Upper lobe of left lung (tissue), 6 donors: ENCODE results near the gene RIN3. TPM values are rescaled to one million over a fixed set of nuclear protein-coding genes. Genes with fewer than 3 reads are reported as not detected.
A peak's percentile ranks its signal among the peaks of the same experiment; 100 is the strongest.

Source experiments
- ATAC-seq, 2 donors: fragments of 200-7000 bp; cut with Tn5 transposase; one replicate each; pipeline ENCODE4 v1.9.1; 2022; ENCODE audit warnings: mild to moderate bottlenecking in 2 of 2, moderate library complexity in 2 of 2; ENCODE audit not compliant: low FRiP score in 2 of 2
- DNase-seq, 2 donors: peaks; one replicate each; pipeline ENCODE4 v3.0.0-alpha.2; 2019 to 2020
- H3K27ac ChIP-seq, 4 donors: fragments of 200-600 bp; sonication (generic); one replicate each; pipeline ENCODE4 v1.5.1; 2016 to 2019
- H3K27me3 ChIP-seq, 4 donors: fragments of 200-600 bp; sonication (generic); one replicate each; pipeline ENCODE4 v1.5.1; 2017 to 2019
- H3K36me3 ChIP-seq, 4 donors: fragments of 200-600 bp; sonication (generic); one replicate each; pipeline ENCODE4 v1.5.1; 2016 to 2019
- H3K4me1 ChIP-seq, 4 donors: fragments of 200-600 bp; sonication (generic); one replicate each; pipeline ENCODE4 v1.5.1; 2018 to 2019
- H3K4me3 ChIP-seq, 4 donors: fragments of 200-600 bp; sonication (generic); one replicate each; pipeline ENCODE4 v1.5.1; 2017 to 2019; ENCODE audit warnings: mild to moderate bottlenecking in 2 of 4, moderate library complexity in 1 of 4
- H3K9me3 ChIP-seq, 4 donors: fragments of 200-600 bp; sonication (generic); one replicate each; pipeline ENCODE4 v1.5.1; 2018 to 2019
- EP300 ChIP-seq, 4 donors: sonication (generic); formaldehyde crosslinking; IDR thresholded peaks; one replicate each; pipeline ENCODE4 v1.5.1; 2017; ENCODE audit warnings: antibody characterized with exemption in 4 of 4, control low read depth in 2 of 4
- POLR2A ChIP-seq, 4 donors: fragments of 450-650 bp; IDR thresholded peaks; one replicate each; pipeline ENCODE4 v1.5.1; 2016 to 2017; ENCODE audit warnings: antibody characterized with exemption in 4 of 4, mild to moderate bottlenecking in 2 of 4
- POLR2AphosphoS5 ChIP-seq, 2 donors: sonication (generic); formaldehyde crosslinking; IDR thresholded peaks; one replicate each; pipeline ENCODE4 v1.5.1; 2017; ENCODE audit warnings: antibody characterized with exemption in 2 of 2
- WGBS, 2 donors: methylation state at CpG; one replicate each; pipeline ENCODE4 v1.1.5; 2017 to 2018; 5-methylcytosine and 5-hydroxymethylcytosine counted together
- total RNA-seq, 6 donors: library from RNA; depleted of rRNA in 4 of 6; stranded (reverse); fragments of >200 nt in 4 of 6; gene quantifications; one replicate each; pipeline versions ENCODE4 v1.1.0 to v1.2.1, GENCODE V29; 2016 to 2021
- TF ChIP-seq, protein P1 (sequence below), 6 experiments: fragments of 450-650 bp in 4 of 6; fragments of 200-600 bp in 2 of 6; sonication (generic) in 2 of 6; IDR thresholded peaks; one replicate each; pipeline ENCODE4 v1.5.1; 2016 to 2019; ENCODE audit warnings: antibody characterized with exemption in 6 of 6
- donor health status: DM: no; HTN: no; CAD: no; lungs with moderate emphysema.
- donor health status: DM: no; HTN: yes; CAD: no; lungs with severe emphysema.

RIN3 gene
- total RNA-seq, 6 donors from 2014 or later, result 19.0 to 88.0 (median 59.7) TPM

- no peaks in the 10 kb centered on the region for H3K9me3 ChIP-seq
- TF ChIP-seq EP300 (IDR thresholded peaks at IDR 0.05) (no peak), POLR2A (IDR thresholded peaks at IDR 0.05) (no peak), POLR2AphosphoS5 (IDR thresholded peaks at IDR 0.05) (no peak)
- TF ChIP-seq, protein P1, sequence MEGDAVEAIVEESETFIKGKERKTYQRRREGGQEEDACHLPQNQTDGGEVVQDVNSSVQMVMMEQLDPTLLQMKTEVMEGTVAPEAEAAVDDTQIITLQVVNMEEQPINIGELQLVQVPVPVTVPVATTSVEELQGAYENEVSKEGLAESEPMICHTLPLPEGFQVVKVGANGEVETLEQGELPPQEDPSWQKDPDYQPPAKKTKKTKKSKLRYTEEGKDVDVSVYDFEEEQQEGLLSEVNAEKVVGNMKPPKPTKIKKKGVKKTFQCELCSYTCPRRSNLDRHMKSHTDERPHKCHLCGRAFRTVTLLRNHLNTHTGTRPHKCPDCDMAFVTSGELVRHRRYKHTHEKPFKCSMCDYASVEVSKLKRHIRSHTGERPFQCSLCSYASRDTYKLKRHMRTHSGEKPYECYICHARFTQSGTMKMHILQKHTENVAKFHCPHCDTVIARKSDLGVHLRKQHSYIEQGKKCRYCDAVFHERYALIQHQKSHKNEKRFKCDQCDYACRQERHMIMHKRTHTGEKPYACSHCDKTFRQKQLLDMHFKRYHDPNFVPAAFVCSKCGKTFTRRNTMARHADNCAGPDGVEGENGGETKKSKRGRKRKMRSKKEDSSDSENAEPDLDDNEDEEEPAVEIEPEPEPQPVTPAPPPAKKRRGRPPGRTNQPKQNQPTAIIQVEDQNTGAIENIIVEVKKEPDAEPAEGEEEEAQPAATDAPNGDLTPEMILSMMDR (IDR thresholded peaks at IDR 0.05), result no peak
- peak overlapping the region in 2 of 4 donors; percentile 82 for H3K27ac ChIP-seq
- WGBS, 2 donors, result 76 to 100% methylated on average over 2 to 10 of the region's 10 CpGs
- ATAC-seq, result no peak
- DNase-seq, result peak in 1 of 2 donors; percentile 15
- no peaks in the 10 kb centered on the region for H3K36me3 ChIP-seq
- H3K27me3 ChIP-seq, result no peaks in the 10 kb centered on the region
- peaks cover 23 to 50% (median 38%) of the 10 kb centered on the region in 4 donors for H3K4me1 ChIP-seq
- no peak overlapping the region for H3K4me3 ChIP-seq
Observed at GRCh38 chr14:92493024-92493423, 20.6 kb upstream of the RIN3 start.

GRCh38 chr14:92493492-92493891 lies 20.1 kb upstream of the RIN3 start:
- TF ChIP-seq, protein P1 (IDR thresholded peaks at IDR 0.05), result no peak
- TF ChIP-seq POLR2A (IDR thresholded peaks at IDR 0.05), result no peak
- TF ChIP-seq EP300 (IDR thresholded peaks at IDR 0.05), result no peak
- no peak for TF ChIP-seq POLR2AphosphoS5 (IDR thresholded peaks at IDR 0.05)
- Histone ChIP-seq H3K36me3 (no peaks in the 10 kb centered on the region), H3K27ac (peak overlapping the region in 2 of 4 donors; percentile 82), H3K27me3 (no peaks in the 10 kb centered on the region), H3K4me3 (no peak overlapping the region), H3K4me1 (peaks cover 23 to 48% (median 37%) of the 10 kb centered on the region in 4 donors), H3K9me3 (no peaks in the 10 kb centered on the region)
- ATAC-seq (no peak), DNase-seq (peak in 1 of 2 donors; percentile 34)
- 88 to 94% methylated on average over 16 of the region's 16 CpGs for WGBS, 2 donors

DNA sequence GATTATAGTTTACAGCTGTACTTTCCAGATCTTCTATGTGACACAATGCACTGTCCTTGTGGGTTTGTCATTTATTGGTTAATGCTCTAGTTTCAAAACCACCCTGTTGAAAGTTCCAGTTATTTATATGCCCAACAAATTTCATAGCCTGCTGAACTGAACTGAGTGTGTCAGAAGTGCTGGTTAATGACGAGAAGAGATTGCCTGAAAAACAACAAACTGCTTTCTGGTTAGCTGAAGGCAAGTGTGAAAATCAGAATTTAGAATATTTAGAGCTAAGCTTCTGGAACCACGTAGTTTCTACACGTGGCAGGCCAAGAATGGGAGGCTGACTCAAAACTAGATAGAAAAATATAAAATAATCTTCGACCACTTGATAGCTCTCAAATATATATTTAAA lies 19.1 kb upstream of the RIN3 start:
- Histone ChIP-seq H3K27ac (peak overlapping the region in 1 of 4 donors; percentile 15), H3K27me3 (no peaks in the 10 kb centered on the region), H3K9me3 (no peaks in the 10 kb centered on the region), H3K4me1 (peaks cover 19 to 38% (median 27%) of the 10 kb centered on the region in 4 donors), H3K36me3 (no peaks in the 10 kb centered on the region), H3K4me3 (no peak overlapping the region)
- DNase-seq (no peak), ATAC-seq (no peak)
- WGBS, 2 donors, result 72 to 90% methylated on average over 4 of the region's 4 CpGs
- no peak for TF ChIP-seq EP300 (IDR thresholded peaks at IDR 0.05)
- TF ChIP-seq, protein P1 (IDR thresholded peaks at IDR 0.05), result no peak
- no peak for TF ChIP-seq POLR2AphosphoS5 (IDR thresholded peaks at IDR 0.05)
- no peak for TF ChIP-seq POLR2A (IDR thresholded peaks at IDR 0.05)

DNA sequence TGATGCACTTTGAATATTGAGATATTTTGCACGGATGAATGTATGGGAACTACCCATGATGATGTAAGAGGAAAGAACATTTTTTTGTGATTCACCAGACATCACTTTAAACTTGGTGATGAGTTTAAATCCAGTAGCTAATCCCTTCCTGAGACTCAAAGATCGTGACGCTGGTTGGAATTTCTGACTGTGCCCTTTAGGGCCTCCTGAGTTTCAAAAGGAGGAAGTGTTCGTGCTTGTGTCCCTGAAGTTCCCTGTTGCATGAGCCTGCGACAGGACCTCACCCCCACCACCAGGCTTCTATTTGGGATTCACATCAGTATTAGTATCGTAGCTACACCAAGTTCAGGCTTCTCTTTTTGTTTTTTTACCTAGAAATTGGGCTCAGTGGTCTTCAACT lies 18.6 kb upstream of the RIN3 start:
- DNase-seq (peak in 1 of 2 donors; percentile 71), ATAC-seq (peak in 1 of 2 donors; percentile 67)
- peak overlapping the region in 3 of 4 donors; percentile 18 to 62 (median 29) for H3K27ac ChIP-seq
- no peaks in the 10 kb centered on the region for H3K27me3 ChIP-seq
- H3K36me3 ChIP-seq, result no peaks in the 10 kb centered on the region
- H3K4me3 ChIP-seq, result no peak overlapping the region
- 57 to 77% methylated on average over 6 of the region's 6 CpGs for WGBS, 2 donors
- peaks cover 14 to 33% (median 22%) of the 10 kb centered on the region in 4 donors for H3K4me1 ChIP-seq
- no peak for TF ChIP-seq POLR2AphosphoS5 (IDR thresholded peaks at IDR 0.05)
- TF ChIP-seq, protein P1 (IDR thresholded peaks at IDR 0.05), result no peak
- no peak for TF ChIP-seq POLR2A (IDR thresholded peaks at IDR 0.05)
- no peak for TF ChIP-seq EP300 (IDR thresholded peaks at IDR 0.05)
- no peaks in the 10 kb centered on the region for H3K9me3 ChIP-seq

- ATAC-seq, result no peak
- TF ChIP-seq POLR2A (IDR thresholded peaks at IDR 0.05) (no peak), EP300 (IDR thresholded peaks at IDR 0.05) (no peak), POLR2AphosphoS5 (IDR thresholded peaks at IDR 0.05) (no peak)
- TF ChIP-seq, protein P1 (IDR thresholded peaks at IDR 0.05), result no peak
- H3K4me3 ChIP-seq, result no peak overlapping the region
- H3K4me1 ChIP-seq, result peaks cover 8 to 22% (median 14%) of the 10 kb centered on the region in 4 donors
- H3K27me3 ChIP-seq, result no peaks in the 10 kb centered on the region
- H3K9me3 ChIP-seq, result no peaks in the 10 kb centered on the region
- WGBS, 2 donors, result 73 to 76% methylated on average over 6 of the region's 6 CpGs
- DNase-seq, result no peak
- H3K36me3 ChIP-seq, result no peaks in the 10 kb centered on the region
- no peak overlapping the region for H3K27ac ChIP-seq
Observed at GRCh38 chr14:92496191-92496857, 17.3 kb upstream of the RIN3 start.
